NCI-H1048 (cell line): ENCODE measurements around the gene FBXL14.
"Not testable (repeated sequence)": the region's sequence is repeated elsewhere in the genome, so short reads cannot be mapped to it uniquely, and the experiment has no call there.

Source experiments
- DNase-seq: peaks from one replicate; lab custom pipeline; 2025; lab: John Stamatoyannopoulos, UW

FBXL14 gene

GRCh38 chr12:1572731-1573130 lies 21.6 kb downstream of the FBXL14 start:
- no peak for DNase-seq

DNA sequence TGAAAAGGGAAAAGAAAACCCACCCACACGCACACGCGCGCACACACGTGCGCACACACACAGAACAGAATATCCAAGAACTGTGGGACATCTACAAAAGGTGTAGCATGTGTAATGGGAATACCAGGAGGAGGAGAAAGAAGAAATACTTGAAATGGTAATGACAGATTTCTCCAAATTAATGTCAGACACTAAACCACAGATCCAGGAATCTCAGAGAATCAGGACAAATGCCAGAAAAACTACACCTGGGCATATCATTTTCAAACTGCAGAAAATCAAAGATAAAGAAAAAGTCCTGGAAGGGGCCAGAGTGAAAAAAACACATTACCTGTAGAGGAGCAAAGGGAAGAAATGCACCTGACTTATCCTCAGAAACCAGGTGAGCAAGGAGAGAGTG lies 26.5 kb downstream of the FBXL14 start:
- DNase-seq, result no peak

- no peak for DNase-seq
These were observed 27.8 kb downstream of the FBXL14 start for GRCh38 chr12:1566449-1567135.

DNA sequence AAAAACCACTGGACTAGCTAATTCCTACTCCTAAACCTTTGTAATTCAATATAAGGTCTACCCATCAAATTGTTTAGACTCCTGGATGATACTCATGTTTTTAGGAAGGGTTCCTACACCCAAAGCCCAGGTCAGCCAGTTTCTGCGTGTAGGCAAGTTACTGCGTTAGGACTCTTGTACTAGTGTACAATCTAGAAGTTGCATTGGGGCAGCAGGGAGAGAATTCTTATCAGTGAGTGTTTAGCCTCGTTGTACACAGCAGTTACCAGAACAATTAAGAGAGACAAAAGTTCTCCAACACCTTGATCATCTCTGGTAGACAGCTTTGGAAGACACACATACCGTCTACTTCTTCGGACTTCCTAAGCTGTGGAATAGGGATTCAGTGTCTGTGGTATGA lies 29.2 kb downstream of the FBXL14 start:
- DNase-seq, result no peak

DNA sequence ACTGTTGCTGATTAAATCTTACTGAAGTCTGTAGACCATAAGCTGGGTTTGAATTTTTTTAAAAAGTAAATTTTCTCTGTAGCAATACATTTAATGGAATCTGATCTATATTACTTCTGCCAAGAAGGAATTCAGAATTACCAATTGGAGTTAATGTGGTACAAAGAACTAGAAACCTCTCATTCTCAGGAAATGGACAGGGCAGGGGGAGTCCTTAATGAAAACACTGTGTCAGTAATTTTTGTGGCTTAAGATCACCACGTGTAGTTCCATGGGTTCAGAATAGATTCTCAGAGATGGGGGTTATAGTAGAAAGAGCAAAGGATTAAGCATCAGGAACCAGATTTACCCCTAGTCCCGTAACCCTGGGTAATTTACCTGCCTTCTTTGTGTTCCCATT lies 30.3 kb downstream of the FBXL14 start:
- DNase-seq, result no peak

DNA sequence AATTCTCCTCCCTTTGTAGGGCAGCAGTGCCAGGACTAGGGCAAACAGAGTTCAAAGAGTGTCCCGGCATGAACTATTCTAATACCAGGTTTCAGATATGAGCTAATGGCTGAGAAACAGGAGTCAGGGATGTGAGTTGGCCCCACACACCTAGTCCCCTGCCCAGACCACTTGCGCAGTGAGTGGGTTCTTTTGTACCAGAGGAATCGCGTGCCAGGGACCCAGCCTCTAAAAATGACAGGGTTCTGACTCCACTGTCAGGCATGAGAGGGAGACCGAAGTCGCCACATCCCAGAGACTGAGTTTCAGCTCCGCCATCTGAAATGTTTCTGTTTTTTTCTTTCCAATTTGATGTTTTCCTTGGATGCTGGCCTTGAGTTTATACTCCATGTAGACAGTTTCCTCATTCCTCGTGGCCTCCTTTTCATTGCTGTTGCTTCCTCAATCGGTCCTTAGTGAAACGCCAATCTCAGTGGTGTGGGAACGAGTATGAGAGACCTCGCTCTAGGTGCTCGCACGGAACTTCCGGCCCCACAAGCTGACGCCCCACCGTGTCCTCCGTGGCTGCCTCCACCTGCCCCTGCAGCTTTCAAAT lies 31.5 kb downstream of the FBXL14 start:
- DNase-seq, result no peak

DNA sequence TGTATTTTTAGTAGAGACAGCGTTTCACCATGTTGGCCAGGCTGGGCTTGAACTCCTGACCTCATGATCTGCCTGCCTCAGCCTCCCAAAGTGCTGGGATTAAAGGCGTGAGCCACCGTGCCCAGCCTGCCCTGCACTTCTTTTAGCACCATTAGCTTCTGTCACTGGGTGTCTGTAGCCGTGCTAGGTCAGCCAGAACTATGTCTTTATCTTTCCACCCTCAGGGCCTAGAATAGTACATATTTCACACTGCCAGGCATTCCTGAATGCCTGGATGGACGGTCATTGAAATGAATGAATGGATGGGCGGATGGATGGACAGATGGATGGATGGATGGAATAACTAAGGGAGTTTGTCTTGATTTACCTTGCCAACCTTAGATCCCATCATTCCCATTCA lies 33.7 kb downstream of the FBXL14 start:
- no peak for DNase-seq

GRCh38 chr12:1559676-1560091 lies 34.7 kb downstream of the FBXL14 start:
- no peak for DNase-seq

DNA sequence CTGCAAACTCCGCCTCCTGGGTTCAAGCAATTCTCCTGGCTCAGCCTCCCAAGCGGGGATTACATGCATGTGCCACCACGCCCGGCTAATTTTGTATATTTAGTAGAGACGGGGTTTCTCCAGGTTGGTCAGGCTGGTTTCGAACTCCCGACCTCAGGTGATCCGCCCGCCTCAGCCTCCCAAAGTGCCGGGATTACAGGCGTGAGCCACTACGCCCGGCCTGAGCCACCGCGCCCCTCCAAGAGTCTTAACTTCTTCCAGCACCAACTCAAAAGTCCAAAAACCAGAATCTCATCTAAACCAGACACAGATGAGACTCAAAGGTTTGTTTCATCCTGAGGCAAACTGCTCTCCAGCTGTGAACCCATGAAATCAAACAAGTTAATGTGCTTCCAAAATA lies 36.3 kb downstream of the FBXL14 start:
- not testable (repeated sequence) for DNase-seq

GRCh38 chr12:1553987-1554982 lies 40.1 kb downstream of the FBXL14 start:
- no peak for DNase-seq

DNA sequence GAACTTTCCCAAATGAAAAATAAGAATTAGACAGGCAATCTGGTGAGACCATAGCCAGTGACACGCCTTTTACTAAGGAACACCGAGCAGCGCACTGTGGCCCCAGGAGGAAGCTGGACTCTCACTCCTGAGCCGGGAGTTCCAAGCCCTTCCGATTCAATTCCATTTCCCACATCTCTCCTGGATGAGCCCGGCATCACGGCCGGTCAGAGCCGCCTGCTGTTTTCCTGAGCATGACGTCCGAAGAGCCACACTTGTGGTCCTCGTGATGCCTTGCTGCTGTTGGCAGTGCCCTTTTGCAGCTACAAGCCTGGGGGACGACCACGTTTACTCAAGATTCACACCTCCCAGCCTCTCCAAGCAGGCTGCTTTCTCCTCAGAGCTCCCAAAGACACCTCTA lies 40.8 kb downstream of the FBXL14 start:
- DNase-seq, result no peak

GRCh38 chr12:1552911-1553491 lies 41.4 kb downstream of the FBXL14 start:
- DNase-seq, result no peak

GRCh38 chr12:1552171-1552570 lies 42.2 kb downstream of the FBXL14 start:
- no peak for DNase-seq

GRCh38 chr12:1551496-1551895 lies 42.9 kb downstream of the FBXL14 start:
- DNase-seq, result no peak

DNA sequence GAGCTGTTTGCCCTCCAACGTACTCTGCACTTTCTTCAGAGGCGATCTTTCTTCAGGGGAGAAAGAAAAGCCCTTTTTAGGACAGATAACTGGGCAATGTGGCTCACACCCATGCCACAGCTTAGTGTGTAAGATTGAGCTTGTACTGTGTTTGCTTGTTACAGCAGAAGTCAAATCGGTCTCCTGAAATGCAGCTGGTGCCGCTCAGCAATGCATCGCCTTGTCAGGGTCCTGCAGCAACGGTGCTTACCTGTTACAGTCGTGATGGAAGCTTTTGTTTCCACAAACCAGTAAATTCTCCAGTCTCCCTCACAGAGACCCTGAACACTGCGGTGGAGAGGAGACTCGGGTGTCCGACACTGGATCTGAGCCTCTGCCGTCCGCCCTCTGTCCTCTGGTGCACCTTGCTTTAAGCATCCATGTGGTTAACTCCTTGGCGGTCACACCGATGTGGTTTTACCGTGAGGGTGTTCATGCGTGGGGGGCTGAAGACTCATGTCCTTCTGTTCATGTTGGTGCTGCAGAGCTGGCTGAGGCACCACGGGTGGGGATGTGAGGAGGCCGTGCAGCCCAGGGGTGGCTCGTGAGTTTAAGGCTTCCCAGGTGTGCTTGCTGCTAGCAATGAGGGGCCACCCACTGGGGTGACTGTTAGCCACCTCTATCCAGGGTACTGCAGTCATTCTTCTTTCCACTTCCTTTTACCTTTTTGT lies 47.3 kb downstream of the FBXL14 start:
- no peak for DNase-seq

DNA sequence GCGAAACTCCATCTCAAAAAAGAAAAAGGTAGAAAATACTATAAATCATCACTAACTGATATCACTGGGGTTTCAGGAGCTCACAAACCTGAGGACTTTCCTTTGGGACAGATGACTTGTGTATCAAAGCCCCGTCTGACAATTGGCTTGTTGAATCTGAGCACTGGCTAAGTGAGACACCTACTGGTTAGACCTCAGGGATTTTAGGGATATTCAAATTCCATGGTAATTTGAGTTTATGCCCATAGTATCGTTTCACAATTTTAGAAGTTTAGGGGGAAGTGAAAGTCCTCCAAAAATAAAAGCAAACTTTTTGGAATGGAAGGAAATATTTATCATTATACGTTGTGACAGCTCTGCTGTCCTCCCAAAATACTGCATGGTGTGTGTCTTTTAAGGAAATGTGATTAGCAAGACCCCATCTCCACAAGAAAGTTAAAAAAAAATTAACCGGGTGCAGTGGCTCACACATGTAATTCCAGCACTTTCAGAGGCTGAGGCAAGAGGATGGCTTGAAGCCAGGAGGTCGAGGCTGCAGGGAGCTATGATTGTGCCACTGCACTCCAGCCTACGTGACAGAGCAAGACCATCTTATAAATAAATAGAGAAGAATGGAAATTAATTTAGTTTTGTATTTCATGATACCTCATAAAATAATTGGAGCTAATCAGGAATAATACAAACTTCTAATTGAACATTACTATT lies 49.2 kb downstream of the FBXL14 start:
- DNase-seq, result no peak

DNA sequence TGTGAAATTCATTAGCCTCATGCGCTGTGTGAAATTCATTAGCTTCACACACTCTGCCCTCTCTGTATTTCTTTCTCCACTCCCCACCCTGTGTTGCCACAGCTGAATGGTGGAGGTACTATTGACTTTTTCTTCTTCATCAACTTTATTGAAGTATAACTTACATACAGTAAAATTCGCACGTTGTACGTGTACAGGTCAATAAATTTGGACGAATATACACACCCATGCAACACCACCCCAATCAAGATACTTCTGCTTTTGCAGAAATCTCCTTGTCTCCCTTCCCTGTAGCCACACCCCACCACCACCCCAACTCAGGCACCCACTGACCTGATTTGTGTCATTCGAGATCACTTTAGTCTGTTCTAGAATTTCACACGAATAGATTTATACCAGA lies 51.8 kb downstream of the FBXL14 start:
- DNase-seq, result no peak

GRCh38 chr12:1540690-1541089 lies 53.7 kb downstream of the FBXL14 start:
- DNase-seq, result no peak

GRCh38 chr12:1539135-1539534 lies 55.2 kb downstream of the FBXL14 start:
- DNase-seq, result no peak

- DNase-seq, result no peak
These were observed 57.6 kb downstream of the FBXL14 start for GRCh38 chr12:1536817-1537216.

DNA sequence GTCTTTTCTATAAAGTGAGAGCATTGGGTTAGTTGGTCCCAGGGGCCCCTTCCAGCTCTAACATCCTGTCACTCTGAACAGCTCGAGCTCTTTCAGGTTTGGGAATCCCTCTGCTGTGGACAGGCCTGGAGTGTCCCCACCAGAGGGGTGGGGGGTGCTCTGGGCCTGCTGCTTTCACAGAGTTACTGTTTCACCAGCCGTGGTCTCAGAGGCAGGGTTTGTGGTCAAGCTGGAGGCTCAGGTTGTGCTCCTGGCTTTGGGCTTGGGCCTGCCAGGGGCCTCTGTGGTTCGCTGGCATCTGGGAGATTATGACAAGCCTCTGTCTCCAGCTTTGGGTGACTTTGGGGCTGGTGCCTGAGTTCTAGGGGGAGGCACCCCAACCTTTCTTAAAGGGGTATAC lies 59.6 kb downstream of the FBXL14 start:
- DNase-seq, result no peak
